B cell (primary cell): ENCODE results near the gene PTPRT. TPM values are rescaled to one million over a fixed set of nuclear protein-coding genes. Genes with fewer than 3 reads are reported as not detected.

Experiments used
- ATAC-seq: fragments of 200-7000 bp; cut with Tn5 transposase; one replicate; pipeline ENCODE4 v1.10.0; 2021; ENCODE audit warnings: low read depth, mild to moderate bottlenecking, moderate number of reproducible peaks, moderate library complexity
- CTCF ChIA-PET: fragments of 350-600 bp; sonication (Branson Sonifier 250); formaldehyde crosslinking; loops from one replicate; lab custom pipeline; 2021; ENCODE audit warnings: antibody characterized with exemption, inconsistent platforms; lab: Charles Lee
- POLR2A ChIA-PET: fragments of 350-600 bp; sonication (Branson Sonifier 250); formaldehyde crosslinking; loops from one replicate; lab custom pipeline; 2021; ENCODE audit warnings: antibody characterized with exemption; lab: Charles Lee
- DNase-seq: peaks from one replicate; pipeline ENCODE4 v3.0.0; 2013
- H2AFZ ChIP-seq: 2 replicates; pipeline ENCODE4 v1.6.1; 2012; ENCODE audit warnings: mild to moderate bottlenecking, low read depth, low read length; ENCODE audit not compliant: insufficient read depth, poor library complexity, severe bottlenecking
- H3K27ac ChIP-seq, 2 donors: 1 replicate in 1 of 2; 2 replicates in 1 of 2; pipeline ENCODE4 v1.5.1; 2012 to 2013; ENCODE audit warnings: low read length in 2 of 2, mild to moderate bottlenecking in 2 of 2, moderate library complexity in 1 of 2
- H3K27me3 ChIP-seq, 4 experiments: fragments of 200-600 bp in 1 of 4; sonication (generic) in 1 of 4; replicated peaks in 1 of 4; 1 replicate in 2 of 4; 2 replicates in 2 of 4; pipeline versions ENCODE4 v1.6.1 to v1.7.0; 2013 to 2016; ENCODE audit warnings: low read length in 3 of 4, mild to moderate bottlenecking in 2 of 4, mixed read lengths in 1 of 4, moderate library complexity in 1 of 4; ENCODE audit not compliant: insufficient read depth in 4 of 4, control insufficient read depth in 3 of 4; ENCODE audit errors: control extremely low read depth in 1 of 4
- H3K36me3 ChIP-seq, 2 experiments: replicated peaks in 1 of 2; 1 replicate in 1 of 2; 2 replicates in 1 of 2; pipeline versions ENCODE4 v1.6.1 to v1.7.1; 2013; ENCODE audit warnings: low read length in 1 of 2; ENCODE audit not compliant: insufficient read depth in 2 of 2, control insufficient read depth in 1 of 2; ENCODE audit errors: control extremely low read depth in 1 of 2, extremely low read depth in 1 of 2
- H3K4me1 ChIP-seq, 2 donors: fragments of 200-600 bp in 1 of 2; sonication (generic) in 1 of 2; 1 replicate in 1 of 2; 2 replicates in 1 of 2; pipeline versions ENCODE4 v1.5.1 to v1.6.1; 2013 to 2017; ENCODE audit warnings: low read length in 2 of 2; ENCODE audit not compliant: control insufficient read depth in 2 of 2, insufficient read depth in 2 of 2
- H3K4me2 ChIP-seq: replicated peaks from 2 replicates; pipeline ENCODE3; 2012; ENCODE audit warnings: mild to moderate bottlenecking, low read depth, low read length; ENCODE audit not compliant: poor library complexity, severe bottlenecking
- H3K4me3 ChIP-seq, 5 experiments: fragments of 200-600 bp in 1 of 5; sonication (generic) in 1 of 5; 1 replicate in 3 of 5; 2 replicates in 2 of 5; pipeline versions ENCODE4 v1.5.1 to v1.7.0; 2011 to 2016; ENCODE audit warnings: low read length in 4 of 5, mild to moderate bottlenecking in 4 of 5, low read depth in 2 of 5, control low read depth in 1 of 5, moderate library complexity in 1 of 5; ENCODE audit not compliant: insufficient read depth in 1 of 5; ENCODE audit errors: control extremely low read depth in 1 of 5, extremely low read depth in 1 of 5
- H3K79me2 ChIP-seq: fragments of 200-600 bp; sonication (generic); one replicate; pipeline ENCODE4 v1.6.0; 2016; ENCODE audit warnings: low read length; ENCODE audit not compliant: control insufficient read depth, insufficient read depth
- H3K9ac ChIP-seq: fragments of 200-600 bp; sonication (generic); 2 replicates; pipeline ENCODE4 v1.6.1; 2017; ENCODE audit warnings: mild to moderate bottlenecking, low read length, moderate library complexity
- H3K9me3 ChIP-seq, 3 donors: one replicate each; pipeline versions ENCODE4 v1.6.1 to v1.7.1; 2013; ENCODE audit warnings: low read length in 2 of 3; ENCODE audit not compliant: control insufficient read depth in 2 of 3, insufficient read depth in 1 of 3; ENCODE audit errors: control extremely low read depth in 1 of 3
- H4K20me1 ChIP-seq: 2 replicates; pipeline ENCODE4 v1.6.0; 2012; ENCODE audit warnings: mild to moderate bottlenecking, low read length; ENCODE audit not compliant: insufficient read depth, control insufficient read depth, poor library complexity, severe bottlenecking
- H3K27ac Mint-ChIP-seq: one replicate; pipeline ENCODE4 v1.8.0; 2021; ENCODE audit warnings: mixed read lengths
- H3K27me3 Mint-ChIP-seq: one replicate; pipeline ENCODE4 v1.8.0; 2021; ENCODE audit warnings: mixed read lengths
- H3K4me1 Mint-ChIP-seq: one replicate; pipeline ENCODE4 v1.8.0; 2021; ENCODE audit warnings: mixed read lengths
- H3K4me3 Mint-ChIP-seq: one replicate; pipeline ENCODE4 v1.8.0; 2021; ENCODE audit warnings: mixed read lengths
- H3K9me3 Mint-ChIP-seq: one replicate; pipeline ENCODE4 v1.8.0; 2022; ENCODE audit warnings: mixed read lengths; ENCODE audit not compliant: insufficient read depth
- CTCF ChIP-seq: fragments of 200-600 bp; IDR thresholded peaks from one replicate; pipeline ENCODE4 v1.8.0; 2022; ENCODE audit warnings: antibody characterized with exemption, mild to moderate bottlenecking
- EZH2 ChIP-seq: IDR thresholded peaks from 2 replicates; pipeline ENCODE4 v1.6.1; 2012; ENCODE audit warnings: borderline replicate concordance, low read depth, mild to moderate bottlenecking, moderate library complexity, low read length; ENCODE audit not compliant: insufficient read depth, poor library complexity, severe bottlenecking
- WGBS: methylation state at CpG from one replicate; pipeline ENCODE4 v1.1.5; 2013; ENCODE audit warnings: missing lambda C conversion rate; ENCODE audit not compliant: insufficient coverage; 5-methylcytosine and 5-hydroxymethylcytosine counted together
- intact Hi-C: fragments of 100-400 bp; cut with micrococcal nuclease; formaldehyde crosslinking; loops from one replicate; pipeline ENCODE4 v1.10.0; 2022
- polyA plus RNA-seq: library from polyadenylated mRNA; depleted of rRNA; stranded (reverse); fragments of >200 nt; gene quantifications from 2 replicates; pipeline ENCODE4 v1.2.3, GENCODE V29; 2012
- total RNA-seq, 2 donors: library from RNA; stranded (reverse); fragments of 120-200 nt in 1 of 2; gene quantifications; 1 replicate in 1 of 2; 2 replicates in 1 of 2; pipeline versions ENCODE4 v1.2.3 to v1.2.4, GENCODE V29; 2013 to 2022

Gene PTPRT
- total and polyA plus RNA-seq, 2 donors (not counting 1 experiment from before 2014, with no cell fraction given), result not detected

GRCh38 chr20:42864116-42864515 lies 325.6 kb downstream of the PTPRT start:
- Histone ChIP-seq H3K27ac (no peak overlapping the region), H3K9ac (no peak overlapping the region), H3K9me3 (peaks cover 0 to 5% (median 0%) of the 10 kb centered on the region in 3 donors), H3K27me3 (no peaks in the 10 kb centered on the region), H2AFZ (no peak overlapping the region), H3K79me2 (no peaks in the 10 kb centered on the region), H3K4me2 (no peak overlapping the region), H3K4me1 (no peaks in the 10 kb centered on the region), H3K4me3 (no peak overlapping the region), H4K20me1 (no peaks in the 10 kb centered on the region), H3K36me3 (no peaks in the 10 kb centered on the region)
- POLR2A ChIA-PET, result no interaction called here
- CTCF ChIA-PET, result no interaction called here
- ATAC-seq, result no peak
- H3K9me3 Mint-ChIP-seq, result no peaks in the 10 kb centered on the region
- H3K27me3 Mint-ChIP-seq, result no peaks in the 10 kb centered on the region
- no peaks in the 10 kb centered on the region for H3K4me1 Mint-ChIP-seq
- no peak for DNase-seq
- no peak overlapping the region for H3K4me3 Mint-ChIP-seq
- 23% methylated on average over 1 of the region's 3 CpGs for WGBS
- intact Hi-C loops, result no loop called here
- H3K27ac Mint-ChIP-seq, result no peak overlapping the region
- TF ChIP-seq CTCF (no peak), EZH2 (no peak)

GRCh38 chr20:42862446-42862845 lies 327.3 kb downstream of the PTPRT start:
- Histone ChIP-seq H3K4me1 (no peaks in the 10 kb centered on the region), H3K79me2 (no peaks in the 10 kb centered on the region), H3K27ac (no peak overlapping the region), H3K4me2 (no peak overlapping the region), H3K4me3 (no peak overlapping the region), H3K36me3 (no peaks in the 10 kb centered on the region), H3K9me3 (peaks cover 0 to 3% (median 0%) of the 10 kb centered on the region in 3 donors), H2AFZ (no peak overlapping the region), H4K20me1 (no peaks in the 10 kb centered on the region), H3K9ac (no peak overlapping the region), H3K27me3 (no peaks in the 10 kb centered on the region)
- ChIA-PET CTCF (no interaction called here), POLR2A (no interaction called here)
- H3K27ac Mint-ChIP-seq, result no peak overlapping the region
- intact Hi-C loops, result no loop called here
- H3K4me1 Mint-ChIP-seq, result no peaks in the 10 kb centered on the region
- H3K27me3 Mint-ChIP-seq, result no peaks in the 10 kb centered on the region
- DNase-seq (no peak), ATAC-seq (no peak)
- WGBS, result 67% methylated on average over 3 of the region's 5 CpGs
- H3K9me3 Mint-ChIP-seq, result no peaks in the 10 kb centered on the region
- no peak overlapping the region for H3K4me3 Mint-ChIP-seq
- no peak for TF ChIP-seq EZH2
- TF ChIP-seq CTCF, result no peak
